ENCODE measurements around the gene SERPINB13.

The SERPINB13 gene, protein sequence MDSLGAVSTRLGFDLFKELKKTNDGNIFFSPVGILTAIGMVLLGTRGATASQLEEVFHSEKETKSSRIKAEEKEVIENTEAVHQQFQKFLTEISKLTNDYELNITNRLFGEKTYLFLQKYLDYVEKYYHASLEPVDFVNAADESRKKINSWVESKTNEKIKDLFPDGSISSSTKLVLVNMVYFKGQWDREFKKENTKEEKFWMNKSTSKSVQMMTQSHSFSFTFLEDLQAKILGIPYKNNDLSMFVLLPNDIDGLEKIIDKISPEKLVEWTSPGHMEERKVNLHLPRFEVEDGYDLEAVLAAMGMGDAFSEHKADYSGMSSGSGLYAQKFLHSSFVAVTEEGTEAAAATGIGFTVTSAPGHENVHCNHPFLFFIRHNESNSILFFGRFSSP

DNA sequence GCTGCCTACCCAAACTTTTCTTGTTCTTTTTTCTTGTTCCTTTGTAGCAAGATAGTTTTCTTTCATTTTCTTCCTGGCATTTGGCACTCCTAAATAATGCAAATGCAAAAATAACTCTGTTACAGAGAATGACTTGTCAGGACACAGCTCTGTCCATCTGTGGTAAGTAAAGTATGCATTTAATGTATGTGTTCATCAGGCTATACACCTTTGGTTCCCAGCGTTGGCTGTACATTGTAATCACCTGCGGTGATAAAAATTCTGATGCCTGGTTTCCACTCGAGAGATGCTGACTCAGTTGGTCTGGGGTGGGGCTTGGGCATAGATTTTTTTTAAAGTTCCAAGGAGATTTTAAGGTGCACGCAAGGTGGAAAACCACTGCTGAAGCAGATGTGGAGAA is at the start of gene SERPINB13:
Gene SERPINB13, plus strand, starts transcription at position 378 of the 400 bp plus-strand sequence. CDS start 1,325 bp downstream, outside the sequence.
- no peak for DNase-seq (ENCODE audit: low read depth)

DNA sequence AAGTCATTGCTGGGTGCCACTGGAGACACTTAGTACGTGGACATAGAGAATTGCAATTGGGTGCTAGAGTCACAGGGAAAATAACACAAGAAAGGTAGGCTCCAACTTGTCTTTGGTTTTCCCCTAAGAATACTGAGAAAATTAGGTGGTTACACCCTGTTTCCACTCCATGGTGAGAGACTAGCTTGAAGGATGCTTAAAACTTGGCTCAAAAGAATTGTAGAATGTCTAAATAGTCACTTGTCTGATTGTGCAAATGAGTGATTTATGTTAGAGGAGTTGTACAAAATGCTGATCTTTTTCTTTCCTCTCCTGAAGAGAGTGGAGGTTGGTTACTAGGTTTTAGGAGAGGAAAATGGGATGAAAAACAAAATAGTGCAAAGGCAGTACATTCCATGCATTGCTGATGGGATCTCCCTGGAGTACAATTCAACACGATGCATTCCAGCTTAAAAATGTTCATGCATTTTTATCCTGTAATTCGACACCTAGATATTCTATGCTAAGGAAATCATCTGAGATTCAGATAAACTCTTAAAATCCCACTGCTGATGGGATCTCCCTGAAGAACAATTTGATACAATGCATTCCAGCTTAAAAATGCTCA is 47.1 kb upstream of the SERPINB13 start:
- DNase-seq (ENCODE audit: low read depth): no peak

DNA sequence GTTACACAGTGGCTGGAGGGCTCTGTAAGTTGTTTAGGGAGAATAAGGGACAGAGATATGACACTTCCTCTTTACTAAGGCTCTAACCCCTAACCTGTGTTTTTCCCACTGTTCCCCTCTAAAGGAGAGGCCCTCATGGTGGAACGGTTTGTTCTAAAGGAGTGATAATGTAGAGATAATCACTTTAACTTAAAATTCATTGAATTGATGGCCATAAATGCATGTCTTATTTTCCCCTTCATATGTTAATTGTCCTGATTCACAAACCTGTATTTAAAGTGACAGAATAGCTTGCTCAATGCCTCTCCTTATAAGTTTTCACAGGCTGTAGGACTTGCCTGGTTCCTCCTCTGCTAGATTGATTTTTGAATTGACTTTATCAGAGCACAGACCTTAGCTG is 45.1 kb upstream of the SERPINB13 start, which contains the start of gene SERPINB12:
Gene SERPINB12, plus strand, starts transcription at position 301 of the 400 bp plus-strand sequence. CDS start 13,791 bp downstream, outside the sequence.
- no peak for DNase-seq (ENCODE audit: low read depth)

DNA sequence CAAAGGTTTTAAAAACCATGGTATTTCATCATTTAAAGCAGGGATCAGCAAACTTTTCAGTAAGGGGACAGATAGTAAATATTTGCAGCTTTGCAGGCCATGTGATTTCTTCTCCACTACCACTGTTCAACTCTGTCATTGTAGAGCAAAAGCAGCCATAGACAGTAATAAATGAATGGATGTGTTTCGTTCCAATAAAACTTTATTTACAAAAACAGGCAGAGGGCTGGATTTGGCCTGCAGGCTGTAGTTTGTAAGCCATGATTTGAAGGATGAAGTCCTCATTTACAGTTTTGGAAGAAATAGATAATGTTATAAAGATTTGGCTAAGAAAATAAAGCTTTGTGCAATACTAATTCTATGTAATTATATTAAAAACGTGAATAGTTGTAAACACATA is 43.1 kb upstream of the SERPINB13 start:
- DNase-seq (ENCODE audit: low read depth): no peak

DNA sequence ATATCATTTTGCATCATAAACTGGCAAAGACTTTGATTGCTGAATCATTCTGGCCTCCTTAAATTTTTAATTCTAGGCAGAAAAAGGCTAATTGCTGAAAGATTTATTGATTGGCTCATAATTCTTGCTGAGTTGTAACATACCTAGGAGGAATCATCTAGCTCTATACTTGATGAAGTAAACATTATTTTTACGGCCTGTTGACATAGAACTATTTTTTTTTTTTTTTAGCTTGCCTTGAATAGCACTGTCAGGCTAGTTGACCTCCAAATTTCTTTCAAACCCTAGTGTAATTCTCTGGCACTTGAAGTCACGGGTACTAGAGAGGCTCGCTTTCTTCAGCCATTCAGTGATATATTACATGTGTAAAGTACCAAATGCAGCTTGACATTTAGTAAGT is 42.1 kb upstream of the SERPINB13 start:
- no peak for DNase-seq (ENCODE audit: low read depth)

DNA sequence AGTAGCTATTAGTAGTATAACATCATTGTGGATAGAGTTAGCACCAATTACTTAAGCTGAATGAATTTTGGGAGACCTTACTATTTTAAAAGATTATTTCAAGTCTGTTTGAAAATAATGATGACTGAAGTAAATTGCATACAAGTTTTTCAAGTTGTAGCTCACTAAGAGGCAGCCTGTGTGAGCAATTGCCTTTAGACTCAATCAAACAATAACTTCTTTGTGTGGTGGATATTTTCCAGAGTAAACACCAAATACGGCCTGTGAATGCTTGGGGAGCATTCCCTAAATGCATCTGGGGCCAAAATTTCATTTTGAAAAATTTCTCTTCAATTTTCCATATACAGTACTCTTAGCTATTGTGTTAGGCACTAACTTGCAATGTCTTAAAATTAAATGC is 37.1 kb upstream of the SERPINB13 start:
- no peak for DNase-seq (ENCODE audit: low read depth)

DNA sequence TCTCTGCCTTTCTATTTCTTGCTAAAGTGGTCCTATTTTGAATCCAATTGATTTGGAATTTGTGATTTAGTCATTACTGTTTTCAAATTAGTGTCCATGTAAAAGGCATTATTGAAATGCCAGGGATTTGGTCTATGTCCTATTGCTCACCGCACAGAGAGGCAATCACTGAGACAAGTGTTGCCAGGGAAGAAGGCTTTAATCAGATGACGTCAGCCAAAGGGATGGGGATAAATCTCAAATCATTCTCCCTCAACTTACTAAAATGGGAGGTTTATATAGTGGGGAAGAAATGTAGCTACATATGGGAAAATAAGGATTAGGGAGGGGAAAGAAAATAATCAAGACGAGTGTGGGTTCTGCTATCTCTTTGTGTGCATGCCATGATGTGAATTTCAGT is 35.4 kb upstream of the SERPINB13 start:
- DNase-seq (ENCODE audit: low read depth): no peak

DNA sequence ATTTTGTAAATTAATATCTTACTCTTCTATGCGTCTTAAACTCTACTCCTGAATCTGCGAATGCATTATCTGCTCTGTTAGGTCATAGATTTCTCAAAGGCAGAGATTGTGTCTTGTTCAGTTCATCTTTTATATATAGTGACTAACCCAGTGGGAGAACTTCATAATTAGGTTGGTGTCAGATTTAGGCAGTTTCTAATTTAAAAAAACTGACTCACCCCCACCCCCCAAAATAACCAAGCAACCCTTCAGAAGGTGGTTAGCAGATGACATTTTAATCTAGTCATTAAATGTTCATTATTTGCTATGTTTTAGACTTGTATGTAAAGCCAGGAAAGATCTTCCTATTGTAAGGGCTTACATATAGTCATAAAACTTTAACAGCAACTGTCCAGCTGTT is 34.6 kb upstream of the SERPINB13 start:
- DNase-seq (ENCODE audit: low read depth): no peak

DNA sequence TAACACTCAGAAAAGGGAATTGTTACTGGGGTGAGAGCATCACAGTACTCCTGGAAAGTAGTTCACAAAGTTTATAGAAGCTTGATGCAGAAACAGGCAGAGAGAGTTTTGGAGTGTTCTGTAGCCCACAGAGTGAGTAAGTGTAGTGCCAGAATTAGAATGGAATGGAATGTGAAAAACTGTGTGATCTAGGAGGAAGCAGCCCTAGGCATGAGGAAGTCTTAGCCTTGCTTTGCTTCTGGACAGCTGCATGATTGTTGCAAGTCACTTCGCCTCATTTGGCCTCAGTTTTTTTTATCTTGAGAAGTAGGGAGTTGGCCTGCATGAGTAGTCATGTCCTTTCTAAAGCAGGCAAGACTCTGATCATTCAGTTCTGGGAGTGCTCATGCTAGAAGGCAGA is 34.1 kb upstream of the SERPINB13 start:
- no peak for DNase-seq (ENCODE audit: low read depth)

DNA sequence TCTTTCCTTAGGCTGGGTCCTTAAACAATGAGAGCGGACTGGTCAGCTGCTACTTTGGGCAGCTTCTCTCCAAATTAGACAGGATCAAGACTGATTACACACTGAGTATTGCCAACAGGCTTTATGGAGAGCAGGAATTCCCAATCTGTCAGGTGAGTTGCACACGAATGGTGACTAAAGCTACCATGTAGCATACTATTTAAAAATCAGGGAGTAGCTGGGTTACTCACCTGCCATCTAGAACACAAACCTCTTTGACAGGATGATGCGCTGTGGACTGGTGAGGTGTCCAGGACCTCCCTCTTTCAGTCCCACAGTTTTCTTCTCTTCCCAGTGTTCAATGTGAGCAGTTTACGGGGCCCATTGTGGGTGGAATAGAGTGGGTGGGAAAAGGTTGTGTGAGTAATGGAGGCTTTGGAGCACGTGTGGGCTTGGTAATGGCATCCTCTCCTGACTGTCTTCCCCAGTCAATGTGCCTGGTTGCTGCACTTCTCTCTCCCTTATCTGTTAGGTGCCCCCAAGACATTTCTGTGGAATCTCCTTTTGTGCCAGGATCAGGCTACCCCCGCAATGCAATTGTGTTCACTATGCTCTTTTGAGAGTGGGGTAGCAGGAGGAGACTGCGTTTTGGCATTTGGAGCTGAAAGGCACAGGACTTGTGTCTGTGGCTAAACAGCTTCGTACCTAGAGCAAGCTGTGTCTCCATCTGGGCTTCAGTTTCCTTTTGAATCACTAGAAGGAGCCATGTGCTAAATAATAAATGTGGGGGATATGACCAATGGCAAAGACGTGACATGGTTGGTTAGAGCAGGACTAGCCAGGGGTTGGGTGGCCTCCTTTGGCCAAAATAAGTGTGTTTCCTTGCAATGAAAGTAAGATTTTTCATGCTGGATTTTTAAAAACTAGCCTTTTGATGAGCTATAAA is 27.3 kb upstream of the SERPINB13 start:
- DNase-seq (ENCODE audit: low read depth): no peak

DNA sequence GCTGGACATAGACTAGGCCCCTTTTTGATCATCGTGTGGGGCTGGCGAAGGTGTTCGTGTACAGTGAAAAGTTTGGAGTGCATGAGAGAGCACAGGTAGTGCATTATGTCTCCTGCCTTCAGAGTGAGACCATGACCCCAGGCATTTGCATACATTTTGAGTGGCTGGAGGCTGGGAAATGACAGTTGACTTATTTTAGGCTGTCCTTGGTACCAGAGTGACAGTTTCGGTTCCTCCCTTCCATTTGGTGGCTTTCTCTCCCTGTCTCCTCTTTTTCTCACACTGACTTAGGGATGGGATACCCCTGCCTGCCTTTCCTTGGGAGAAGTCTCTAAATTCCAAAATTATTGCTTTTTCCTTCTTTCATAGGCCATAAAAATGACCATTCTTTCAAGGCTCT is 24.9 kb upstream of the SERPINB13 start:
- DNase-seq (ENCODE audit: low read depth): no peak

DNA sequence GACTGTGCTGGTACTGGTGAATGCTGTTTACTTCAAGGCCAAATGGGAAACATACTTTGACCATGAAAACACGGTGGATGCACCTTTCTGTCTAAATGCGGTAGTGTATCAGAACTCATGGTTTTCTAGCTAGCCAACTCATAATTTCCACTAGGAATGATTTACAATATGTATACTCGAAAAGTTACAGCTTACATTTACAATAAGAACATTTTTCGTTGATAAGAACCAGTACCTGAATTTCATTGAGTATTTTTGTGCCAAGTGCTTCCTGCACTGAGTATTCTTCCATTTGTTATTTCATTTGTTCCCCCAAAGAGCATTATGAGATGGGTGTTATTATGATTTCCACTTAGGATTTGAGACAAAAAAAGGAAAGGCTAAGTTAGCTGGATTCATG is 23.1 kb upstream of the SERPINB13 start:
- DNase-seq (ENCODE audit: low read depth): no peak

DNA sequence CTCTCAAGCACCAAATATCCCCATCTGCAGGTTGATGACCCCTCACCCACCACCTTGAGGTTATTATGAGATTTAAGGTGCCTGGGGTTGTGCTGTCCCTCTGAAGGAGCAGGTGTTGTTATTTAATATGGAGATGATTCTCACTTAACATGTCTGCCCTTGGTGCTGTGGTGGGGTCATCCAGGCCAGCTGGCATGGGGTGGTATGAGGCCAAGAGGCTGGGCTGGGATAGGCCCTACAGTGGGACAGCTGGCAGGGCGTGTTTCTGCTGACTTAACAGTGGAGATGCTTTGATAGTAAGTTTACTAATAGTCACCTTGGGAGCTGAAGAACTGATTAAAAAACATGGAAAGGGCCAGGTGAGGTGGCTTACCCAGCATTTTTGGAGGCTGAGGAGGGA is 22.6 kb upstream of the SERPINB13 start:
- no peak for DNase-seq (ENCODE audit: low read depth)

DNA sequence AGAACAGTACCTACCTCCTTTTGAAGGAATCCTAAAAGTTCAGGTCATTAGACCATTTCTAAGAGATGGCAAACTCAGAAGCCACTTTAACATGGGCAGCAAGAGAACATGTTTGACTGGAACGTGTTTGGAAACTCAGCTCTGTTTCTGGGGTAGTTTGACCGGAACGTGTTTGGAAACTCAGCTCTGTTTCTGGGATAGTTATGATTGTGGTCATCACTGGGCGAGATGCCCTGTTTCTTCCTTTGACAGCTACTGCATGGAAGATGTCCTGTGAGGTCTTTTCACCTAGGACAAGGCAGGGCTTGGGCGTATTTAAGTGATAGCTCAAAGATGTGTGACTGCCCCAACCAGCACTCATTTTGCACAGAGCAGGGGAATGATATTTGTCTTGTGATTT is 19.9 kb upstream of the SERPINB13 start:
- DNase-seq (ENCODE audit: low read depth): no peak

DNA sequence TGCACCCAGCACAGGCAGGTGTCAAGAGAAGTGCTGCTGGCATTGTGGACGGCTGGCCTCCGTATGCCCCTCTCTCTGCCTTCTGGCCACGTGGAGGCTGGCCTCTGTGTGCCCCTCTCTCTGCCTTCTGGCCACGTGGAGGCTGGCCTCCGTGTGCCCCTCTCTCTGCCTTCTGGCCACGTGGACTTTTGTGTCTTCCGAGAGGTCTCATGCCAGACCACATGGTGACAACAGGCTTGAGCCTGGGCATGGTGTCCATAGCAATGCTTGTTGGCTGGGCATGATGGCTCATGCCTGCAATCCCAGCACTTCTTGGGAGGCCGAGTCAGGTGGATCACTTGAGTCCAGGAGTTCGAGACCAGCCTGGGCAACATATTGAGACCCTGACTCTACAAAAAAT is 19.3 kb upstream of the SERPINB13 start:
- no peak for DNase-seq (ENCODE audit: low read depth)

DNA sequence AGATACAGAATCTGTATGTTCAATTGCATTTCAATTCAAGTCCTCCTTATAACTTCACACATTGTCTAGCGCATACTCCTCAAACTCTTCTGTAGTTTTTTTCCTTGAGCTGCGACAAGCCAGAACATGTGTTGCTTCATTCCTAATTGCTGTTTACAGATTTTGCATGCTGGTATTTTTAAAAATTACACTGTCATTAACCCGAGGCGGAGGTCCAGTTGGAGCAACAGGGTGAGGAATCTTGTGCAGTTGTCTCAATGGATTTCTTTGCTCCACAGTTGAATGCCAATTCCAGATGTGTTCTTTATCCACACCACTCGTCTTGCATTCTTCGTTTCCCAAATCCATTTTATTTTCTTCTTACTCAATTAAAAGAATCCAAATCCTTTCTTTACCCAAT is 16.4 kb upstream of the SERPINB13 start:
- no peak for DNase-seq (ENCODE audit: low read depth)

DNA sequence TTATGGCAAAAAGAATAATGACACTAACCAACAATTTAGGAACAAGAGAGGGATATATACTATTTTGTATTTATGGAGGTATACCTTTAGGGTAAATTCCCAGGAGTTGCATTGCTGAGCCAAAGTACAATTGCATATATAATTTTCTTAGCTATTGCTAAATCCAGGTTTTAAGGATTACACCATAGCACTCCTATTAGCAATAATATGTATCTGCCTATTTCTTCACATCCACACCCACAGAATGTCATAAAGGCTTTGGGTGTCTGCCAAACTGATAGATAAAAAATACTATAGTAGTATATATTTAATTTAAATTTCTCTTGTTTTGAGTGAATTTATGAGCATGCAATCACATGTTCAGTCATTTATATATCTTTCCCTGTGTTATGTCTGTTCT is 11.5 kb upstream of the SERPINB13 start:
- DNase-seq (ENCODE audit: low read depth): no peak

DNA sequence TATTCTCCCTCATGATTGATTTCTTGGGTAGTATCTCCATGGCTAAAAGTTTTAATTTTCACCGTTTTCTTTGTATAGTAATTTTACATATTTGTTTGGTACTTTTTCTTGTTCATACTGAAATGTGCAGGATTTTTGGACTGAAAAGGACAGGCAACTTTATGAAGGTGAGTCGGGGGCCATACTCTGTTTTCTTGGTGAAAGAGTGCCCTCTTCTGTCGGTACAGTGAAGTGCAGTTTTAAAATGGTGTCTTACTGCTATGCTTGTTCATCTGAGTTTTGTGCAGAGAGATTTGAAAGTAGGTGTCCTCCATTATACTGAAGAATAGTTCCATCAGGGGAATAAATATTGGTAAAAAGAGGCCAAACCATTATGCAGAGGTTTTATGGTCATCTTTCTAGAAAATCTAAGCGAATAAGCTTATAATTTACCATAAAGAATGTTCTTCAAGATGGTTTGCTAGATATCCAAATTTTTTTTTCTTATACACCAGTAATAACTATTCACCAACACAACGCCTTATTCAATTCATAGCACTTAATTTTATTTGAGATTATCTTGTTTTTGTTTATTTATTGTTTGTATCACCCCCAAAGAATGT is 8.7 kb upstream of the SERPINB13 start:
- DNase-seq (ENCODE audit: low read depth): no peak

DNA sequence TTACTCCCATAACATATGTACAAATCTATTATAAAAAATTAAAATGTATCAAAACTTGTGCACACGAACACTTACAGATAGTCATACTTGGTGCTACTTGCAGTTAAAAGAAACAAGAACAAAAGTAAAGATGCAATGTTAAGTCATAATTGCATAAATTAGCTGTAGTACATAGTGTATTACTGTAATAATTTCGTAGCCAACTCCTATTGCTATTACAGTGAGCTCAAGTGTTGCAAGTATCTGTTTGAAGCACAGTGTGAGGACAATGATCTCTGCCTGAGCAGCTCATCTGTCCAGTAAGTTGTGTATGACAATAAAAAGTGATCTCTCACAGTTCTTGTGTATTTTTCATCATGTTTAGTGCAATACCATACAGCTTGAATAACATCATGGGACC is 7.5 kb upstream of the SERPINB13 start:
- DNase-seq (ENCODE audit: low read depth): no peak

DNA sequence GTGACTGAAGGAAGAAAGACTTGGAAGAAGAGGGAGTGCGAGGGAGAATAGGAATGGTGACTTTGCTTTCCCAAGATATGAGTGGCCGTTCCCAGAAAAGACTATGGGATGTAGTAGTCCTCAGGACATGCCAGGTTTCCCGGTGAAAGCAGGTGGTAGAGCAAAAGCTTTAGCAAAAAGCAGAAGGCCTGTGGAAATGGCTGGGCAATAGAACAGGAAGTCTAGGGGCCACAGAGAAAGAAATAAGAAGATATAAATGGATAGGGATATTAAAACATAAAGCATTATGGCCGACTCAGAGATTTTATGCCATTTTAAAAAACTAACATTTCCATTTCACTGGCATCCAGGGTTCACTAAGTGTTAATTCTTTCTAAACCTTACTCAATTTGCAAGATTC is 1.2 kb upstream of the SERPINB13 start:
- no peak for DNase-seq (ENCODE audit: low read depth)

DNA sequence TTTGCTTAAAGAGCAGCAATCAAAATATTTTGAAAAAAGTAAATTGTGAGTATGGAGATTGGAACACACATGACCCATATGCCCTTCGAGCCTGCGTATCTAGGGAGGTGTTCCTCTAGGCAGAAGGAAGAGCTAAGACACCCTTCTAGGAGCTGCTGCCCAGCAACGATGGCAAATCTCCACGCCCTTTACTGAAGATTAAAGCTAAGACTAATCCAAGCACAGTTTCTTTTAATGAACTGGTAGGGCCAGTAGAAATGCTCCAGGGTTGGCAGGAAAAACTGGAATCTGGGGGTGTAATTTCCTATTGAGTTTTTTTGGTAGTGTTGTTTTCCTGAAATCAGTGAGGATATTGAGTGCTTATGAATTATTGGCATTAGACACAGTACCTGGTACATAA is 712 bp upstream of the SERPINB13 start:
- DNase-seq (ENCODE audit: low read depth): no peak

DNA sequence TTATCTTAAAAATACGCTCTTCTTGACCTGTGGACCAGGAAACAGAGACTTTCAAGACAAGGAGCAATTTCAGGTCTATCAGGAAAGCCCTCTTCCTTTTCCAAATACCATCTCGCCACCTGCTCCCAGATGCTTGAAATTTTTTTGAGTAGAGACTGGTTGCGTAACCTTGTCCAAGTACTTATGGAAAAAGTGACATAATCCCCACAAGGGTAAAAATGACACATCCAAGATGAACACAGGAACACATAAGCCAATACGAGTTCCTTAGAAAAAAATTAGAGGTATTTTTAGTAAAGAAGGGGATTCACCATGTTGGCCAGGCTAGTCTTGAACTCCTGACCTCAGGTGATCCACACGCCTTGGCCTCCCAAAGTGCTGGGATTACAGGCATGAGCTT is 1.8 kb downstream of the SERPINB13 start:
- DNase-seq (ENCODE audit: low read depth): no peak

Data from activated gamma-delta T cell treated with anti-CD3 and anti-CD28 coated beads, Interleukin-2, amount 50 U/mL, for 16 hours (primary cell).